ENCODE results near the gene CYP3A7.
A peak's percentile ranks its signal among the peaks of the same experiment; 100 is the strongest.
"Not testable (repeated sequence)": the region's sequence is repeated elsewhere in the genome, so short reads cannot be mapped to it uniquely, and the experiment has no call there.

Gene CYP3A7

GRCh38 chr7:99734987-99735386 is at the start of gene CYP3A7:
Gene CYP3A7 (minus strand): TSS chr7:99735196. CDS start chr7:99735093, 103 bp downstream.
- DNase-seq, result no peak

- DNase-seq, result no peak
Observed at GRCh38 chr7:99784007-99784406, 49.0 kb upstream of the CYP3A7 start, which contains the start of gene CYP3A4. Gene CYP3A4 (minus strand): TSS chr7:99784184. CDS start chr7:99784081, 103 bp downstream.

- no peak for DNase-seq
Observed at GRCh38 chr7:99782012-99782953, 47.3 kb upstream of the CYP3A7 start.

GRCh38 chr7:99780588-99780987 is 45.6 kb upstream of the CYP3A7 start:
- DNase-seq, result no peak

- no peak for DNase-seq
Observed at GRCh38 chr7:99779949-99780348, 45.0 kb upstream of the CYP3A7 start.

- DNase-seq, result no peak
Observed at GRCh38 chr7:99778880-99779279, 43.9 kb upstream of the CYP3A7 start.

- DNase-seq, result not testable (repeated sequence)
Observed at GRCh38 chr7:99773395-99773794, 38.4 kb upstream of the CYP3A7 start.

- DNase-seq, result no peak
Observed at GRCh38 chr7:99772565-99772964, 37.6 kb upstream of the CYP3A7 start.

- not testable (repeated sequence) for DNase-seq
Observed at GRCh38 chr7:99769494-99769893, 34.5 kb upstream of the CYP3A7 start.

GRCh38 chr7:99768471-99768870 is 33.5 kb upstream of the CYP3A7 start:
- no peak for DNase-seq

GRCh38 chr7:99767662-99768061 is 32.7 kb upstream of the CYP3A7 start:
- no peak for DNase-seq

GRCh38 chr7:99766484-99767099 is 31.6 kb upstream of the CYP3A7 start:
- no peak for DNase-seq

GRCh38 chr7:99764478-99764877 is 29.5 kb upstream of the CYP3A7 start:
- DNase-seq, result no peak

GRCh38 chr7:99762680-99763327 is 27.8 kb upstream of the CYP3A7 start:
- DNase-seq, result peak; percentile 52

GRCh38 chr7:99755085-99755484 is 20.1 kb upstream of the CYP3A7 start:
- DNase-seq, result no peak

- DNase-seq, result no peak
Observed at GRCh38 chr7:99752356-99752755, 17.4 kb upstream of the CYP3A7 start.

- DNase-seq, result not testable (repeated sequence)
Observed at GRCh38 chr7:99751322-99752052, 16.5 kb upstream of the CYP3A7 start.

GRCh38 chr7:99748846-99749579 is 14.0 kb upstream of the CYP3A7 start:
- no peak for DNase-seq

GRCh38 chr7:99746915-99747314 is 11.9 kb upstream of the CYP3A7 start:
- not testable (repeated sequence) for DNase-seq

- not testable (repeated sequence) for DNase-seq
Observed at GRCh38 chr7:99745395-99745794, 10.4 kb upstream of the CYP3A7 start.

- DNase-seq, result no peak
Observed at GRCh38 chr7:99742737-99743394, 7.9 kb upstream of the CYP3A7 start.

- DNase-seq, result no peak
Observed at GRCh38 chr7:99741441-99741795, 6.4 kb upstream of the CYP3A7 start.
